OCI-LY3 (cell line): ENCODE measurements around the gene CDAN1.

Experiments used
- H2AFZ ChIP-seq: fragments of 200-600, 300-600 bp; shearing (Covaris generic); 2 replicates; pipeline ENCODE4 v1.6.0; 2014; ENCODE audit warnings: antibody characterized with exemption, low read depth, low read length
- H3K27ac ChIP-seq: fragments of 200-600, 300-600 bp; sonication (generic); 2 replicates; pipeline ENCODE4 v1.5.1; 2014; ENCODE audit warnings: mild to moderate bottlenecking, low read length, moderate library complexity, mixed read lengths
- H3K27me3 ChIP-seq: fragments of 200-600, 300-600 bp; sonication (generic); 2 replicates; pipeline ENCODE4 v1.6.1; 2014; ENCODE audit warnings: low read depth, low read length, mixed read lengths
- H3K36me3 ChIP-seq: fragments of 200-600, 300-600 bp; sonication (generic); replicated peaks from 2 replicates; pipeline ENCODE3; 2014; ENCODE audit warnings: low read depth, low read length, mixed read lengths
- H3K4me1 ChIP-seq: fragments of 300-600, 200-600 bp; sonication (generic); 2 replicates; pipeline ENCODE4 v1.6.1; 2014; ENCODE audit warnings: low read length, mixed read lengths
- H3K4me2 ChIP-seq: fragments of 200-600, 300-600 bp; sonication (generic); 2 replicates; pipeline ENCODE4 v1.6.1; 2014; ENCODE audit warnings: low read length, mixed read lengths
- H3K4me3 ChIP-seq: fragments of 300-600, 200-600 bp; sonication (generic); 2 replicates; pipeline ENCODE4 v1.5.1; 2014; ENCODE audit warnings: antibody characterized with exemption, mild to moderate bottlenecking, low read length, moderate library complexity
- H3K79me2 ChIP-seq: fragments of 300-600, 200-600 bp; shearing (Covaris generic); 2 replicates; pipeline ENCODE4 v1.6.1; 2014; ENCODE audit warnings: mild to moderate bottlenecking, low read length, mixed read lengths
- H3K9ac ChIP-seq: fragments of 300-600, 200-600 bp; shearing (Covaris generic); 2 replicates; pipeline ENCODE4 v1.6.0; 2014; ENCODE audit warnings: mild to moderate bottlenecking, low read length, moderate library complexity
- H3K9me3 ChIP-seq: fragments of 200-600, 300-600 bp; shearing (Covaris generic); 2 replicates; pipeline ENCODE4 v1.6.1; 2014; ENCODE audit warnings: low read length, mixed read lengths; ENCODE audit not compliant: insufficient read depth
- H4K20me1 ChIP-seq: fragments of 200-600, 300-600 bp; sonication (generic); 2 replicates; pipeline ENCODE4 v1.6.1; 2016; ENCODE audit warnings: low read length, mixed read lengths; ENCODE audit not compliant: insufficient read depth
- CTCF ChIP-seq: fragments of 200-600, 300-600 bp; sonication (generic); IDR thresholded peaks from 2 replicates; pipeline ENCODE4 v1.5.1; 2014; ENCODE audit warnings: antibody characterized with exemption, low read length, low read depth
- EZH2phosphoT487 ChIP-seq: fragments of 200-600 bp; shearing (Covaris generic); IDR thresholded peaks from 2 replicates; pipeline ENCODE4 v1.6.1; 2018; ENCODE audit warnings: antibody characterized with exemption, mixed run types, low read depth

Gene CDAN1

GRCh38 chr15:42693942-42694341 is 43.0 kb downstream of the CDAN1 start:
- H3K4me1 ChIP-seq, result no peaks in the 10 kb centered on the region
- H3K27ac ChIP-seq, result no peak overlapping the region
- no peak overlapping the region for H3K4me3 ChIP-seq
- no peaks in the 10 kb centered on the region for H3K79me2 ChIP-seq
- no peaks in the 10 kb centered on the region for H4K20me1 ChIP-seq
- no peaks in the 10 kb centered on the region for H3K36me3 ChIP-seq
- no peak overlapping the region for H2AFZ ChIP-seq
- H3K9me3 ChIP-seq, result no peaks in the 10 kb centered on the region
- no peak overlapping the region for H3K9ac ChIP-seq
- no peaks in the 10 kb centered on the region for H3K27me3 ChIP-seq
- TF ChIP-seq EZH2phosphoT487, result no peak
- no peak for TF ChIP-seq CTCF
- H3K4me2 ChIP-seq, result no peak overlapping the region

- H3K27me3 ChIP-seq, result no peaks in the 10 kb centered on the region
- TF ChIP-seq CTCF (no peak), EZH2phosphoT487 (no peak)
- H3K4me1 ChIP-seq, result no peaks in the 10 kb centered on the region
- H3K79me2 ChIP-seq, result no peaks in the 10 kb centered on the region
- no peak overlapping the region for H3K4me2 ChIP-seq
- H3K27ac ChIP-seq, result no peak overlapping the region
- H4K20me1 ChIP-seq, result no peaks in the 10 kb centered on the region
- no peaks in the 10 kb centered on the region for H3K9me3 ChIP-seq
- H3K36me3 ChIP-seq, result no peaks in the 10 kb centered on the region
- no peak overlapping the region for H2AFZ ChIP-seq
- no peak overlapping the region for H3K4me3 ChIP-seq
- no peak overlapping the region for H3K9ac ChIP-seq
Measured at GRCh38 chr15:42693496-42693895, 43.4 kb downstream of the CDAN1 start.

GRCh38 chr15:42692997-42693396 is 43.9 kb downstream of the CDAN1 start:
- Histone ChIP-seq H3K27me3 (no peaks in the 10 kb centered on the region), H3K36me3 (no peaks in the 10 kb centered on the region), H3K9ac (no peak overlapping the region), H4K20me1 (no peaks in the 10 kb centered on the region), H3K4me2 (no peak overlapping the region), H3K4me3 (no peak overlapping the region), H3K9me3 (no peaks in the 10 kb centered on the region), H2AFZ (no peak overlapping the region), H3K79me2 (no peaks in the 10 kb centered on the region), H3K4me1 (no peaks in the 10 kb centered on the region), H3K27ac (no peak overlapping the region)
- no peak for TF ChIP-seq CTCF

- Histone ChIP-seq H4K20me1 (no peaks in the 10 kb centered on the region), H3K79me2 (no peaks in the 10 kb centered on the region), H3K9ac (no peak overlapping the region), H3K27ac (no peak overlapping the region), H3K4me2 (no peak overlapping the region), H3K4me1 (no peaks in the 10 kb centered on the region), H3K36me3 (no peaks in the 10 kb centered on the region), H3K9me3 (no peaks in the 10 kb centered on the region), H3K27me3 (no peaks in the 10 kb centered on the region), H3K4me3 (no peak overlapping the region), H2AFZ (no peak overlapping the region)
- no peak for TF ChIP-seq CTCF
- no peak for TF ChIP-seq EZH2phosphoT487
Measured at GRCh38 chr15:42692536-42692935, 44.4 kb downstream of the CDAN1 start.
